Ishikawa (cell line): ENCODE results near the gene SUFU.

Experiments used
- RAD21 ChIP-seq: IDR thresholded peaks from 2 replicates; pipeline ENCODE4 v1.6.1; 2012; ENCODE audit warnings: low read depth
- TCF12 ChIP-seq: IDR thresholded peaks from 2 replicates; pipeline ENCODE4 v1.6.1; 2012; ENCODE audit warnings: low read depth
- YY1 ChIP-seq: IDR thresholded peaks from 2 replicates; pipeline ENCODE4 v1.6.1; 2012; ENCODE audit warnings: low read depth

DNA sequence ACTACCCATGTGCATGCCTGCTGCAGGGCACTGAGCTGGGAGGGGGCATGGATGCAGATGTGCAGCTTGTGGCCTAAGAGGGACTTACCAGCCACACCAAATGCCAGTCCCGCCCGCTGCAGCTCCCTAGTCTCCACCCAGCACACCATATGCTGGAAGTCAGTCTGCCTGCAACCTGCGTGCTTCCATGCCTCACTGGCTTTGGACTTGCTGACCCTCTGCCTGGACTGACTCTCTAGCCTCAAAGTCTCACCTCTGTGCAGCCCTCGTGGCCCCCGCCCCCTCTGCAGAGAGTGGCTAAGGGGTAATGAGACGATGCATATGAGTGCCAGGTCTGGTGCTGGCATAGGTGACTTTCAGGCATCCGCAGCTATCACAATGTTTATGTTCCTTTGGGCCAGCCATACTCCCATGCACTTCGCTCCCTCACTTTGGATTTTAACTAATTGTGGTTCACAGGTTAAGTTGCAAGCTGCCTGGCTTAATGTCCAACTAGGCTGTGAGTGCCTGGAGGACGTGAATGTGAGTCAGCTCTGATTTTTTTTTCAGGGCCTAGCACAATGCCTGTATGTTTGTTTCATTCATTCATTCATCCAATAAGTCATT is 162.2 kb downstream of the SUFU start:
- TF ChIP-seq YY1: no peak
- no peak for TF ChIP-seq TCF12
- TF ChIP-seq RAD21: no peak
